ACHN (cell line): ENCODE data around the gene SOX13.
"Not testable (repeated sequence)": the region's sequence is repeated elsewhere in the genome, so short reads cannot be mapped to it uniquely, and the experiment has no call there.

Source experiments
- DNase-seq: peaks from one replicate; pipeline ENCODE4 v3.0.0-alpha.2; 2015
- in situ Hi-C: cut with HindIII; loops from 2 replicates; pipeline ENCODE4 v1.10.0; 2017; ENCODE audit warnings: low sequenced_read_pairs, low pct_ligation_motif_present, low pct_unique_long_range_greater_than_20kb

SOX13 gene

DNA sequence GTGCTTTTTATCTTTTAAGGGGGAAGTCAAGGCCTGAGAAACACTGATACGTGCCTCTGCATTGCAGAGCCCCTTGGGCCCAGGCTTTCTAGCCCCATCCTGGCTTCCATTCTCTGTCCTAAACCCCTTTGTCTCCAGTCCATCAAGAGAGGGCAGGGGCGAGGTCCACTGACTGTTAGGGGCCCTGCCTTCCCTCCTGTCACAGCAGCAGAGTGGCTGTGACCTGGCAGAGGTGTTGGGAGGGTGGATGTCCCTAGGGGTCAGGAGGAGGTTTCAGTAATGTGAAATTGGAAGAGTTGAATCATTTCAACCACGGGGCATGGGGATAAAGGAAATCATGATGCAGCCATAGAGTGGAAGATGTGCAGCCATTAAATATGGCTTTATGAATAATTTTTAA is 24.0 kb downstream of the SOX13 start:
- no peak for DNase-seq

GRCh38 chr1:204098683-204099082 is 25.8 kb downstream of the SOX13 start:
- DNase-seq = no peak
- in situ Hi-C loops = no loop called here

More for the DNA sequence above, 24.0 kb downstream of the SOX13 start:
- in situ Hi-C loops = no loop called here

DNA sequence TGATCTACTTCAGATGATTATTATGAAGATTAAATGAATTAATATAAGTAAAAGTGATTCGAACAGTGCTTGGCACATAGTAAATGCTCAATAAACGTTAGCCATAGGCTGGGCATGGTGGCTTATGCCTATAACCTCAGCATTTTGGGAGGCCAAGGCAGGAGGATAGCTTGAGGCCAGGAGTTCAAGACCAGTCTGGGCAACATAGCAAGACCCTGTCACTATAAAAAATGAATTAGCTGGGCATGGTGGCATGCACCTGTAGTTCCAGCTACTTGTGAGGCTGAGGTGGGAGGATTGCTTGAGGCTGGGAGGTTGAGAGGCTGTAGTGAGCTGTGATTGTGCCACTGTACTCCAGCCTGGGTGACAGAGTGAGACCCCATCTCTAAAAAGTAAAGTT is 26.8 kb downstream of the SOX13 start:
- in situ Hi-C loops, DNase-seq: not testable (repeated sequence)

DNA sequence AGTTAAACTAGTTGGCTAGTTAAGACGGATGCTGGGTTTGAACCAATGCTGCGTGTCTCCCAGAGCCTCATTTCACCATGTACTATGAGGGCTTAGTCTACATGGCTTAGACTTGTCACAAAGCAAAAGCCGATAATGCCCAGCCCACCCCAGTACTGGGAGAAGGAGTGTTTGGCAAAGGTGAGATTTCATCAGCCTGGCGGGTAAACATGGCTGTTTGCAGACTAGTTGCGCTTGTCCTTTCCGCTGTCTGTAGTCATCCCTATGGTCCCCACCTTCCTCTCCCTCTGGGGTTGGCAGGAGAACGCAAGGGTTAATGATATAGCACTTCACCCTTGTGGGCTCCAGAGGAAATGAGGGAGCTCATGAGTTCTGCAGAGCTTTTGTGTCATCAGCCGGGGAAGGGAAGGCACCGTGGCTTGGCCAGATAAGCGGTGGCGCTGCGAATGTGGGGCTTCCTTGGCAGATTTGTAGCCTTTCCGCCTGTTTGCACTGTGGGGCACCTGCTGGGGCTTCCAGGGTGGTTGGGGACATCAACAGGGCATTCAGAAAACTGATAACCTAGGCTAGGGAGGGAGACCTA is 29.2 kb downstream of the SOX13 start:
- no peak for DNase-seq
- in situ Hi-C loops = no loop called here

GRCh38 chr1:204102739-204103430 is 30.0 kb downstream of the SOX13 start:
- in situ Hi-C loops = no loop called here
- DNase-seq = no peak

GRCh38 chr1:204103431-204103741 is 30.5 kb downstream of the SOX13 start:
- DNase-seq = no peak
- in situ Hi-C loops = no loop called here

GRCh38 chr1:204104331-204105130 is 31.6 kb downstream of the SOX13 start:
- in situ Hi-C loops = no loop called here
- DNase-seq = no peak

DNA sequence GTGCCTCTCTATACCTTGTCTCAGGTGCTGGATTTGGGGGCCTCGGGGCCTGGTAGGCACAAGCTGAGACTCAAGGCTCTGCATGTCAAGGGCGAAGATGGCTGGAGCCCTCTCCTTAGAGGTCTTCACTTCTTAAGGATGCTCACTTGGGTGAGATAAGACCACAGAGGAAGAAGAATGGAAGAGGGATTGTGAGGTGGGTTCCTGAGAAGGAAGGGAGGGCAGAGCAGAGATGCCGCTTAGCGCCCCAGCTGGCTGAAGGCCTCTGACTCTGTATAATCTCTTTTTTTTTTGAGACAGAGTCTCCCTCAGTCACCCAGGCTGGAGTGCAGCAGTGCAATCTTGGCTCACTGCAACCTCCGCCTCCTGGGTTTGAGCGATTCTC is 32.2 kb downstream of the SOX13 start:
- DNase-seq = no peak
- in situ Hi-C loops = no loop called here

DNA sequence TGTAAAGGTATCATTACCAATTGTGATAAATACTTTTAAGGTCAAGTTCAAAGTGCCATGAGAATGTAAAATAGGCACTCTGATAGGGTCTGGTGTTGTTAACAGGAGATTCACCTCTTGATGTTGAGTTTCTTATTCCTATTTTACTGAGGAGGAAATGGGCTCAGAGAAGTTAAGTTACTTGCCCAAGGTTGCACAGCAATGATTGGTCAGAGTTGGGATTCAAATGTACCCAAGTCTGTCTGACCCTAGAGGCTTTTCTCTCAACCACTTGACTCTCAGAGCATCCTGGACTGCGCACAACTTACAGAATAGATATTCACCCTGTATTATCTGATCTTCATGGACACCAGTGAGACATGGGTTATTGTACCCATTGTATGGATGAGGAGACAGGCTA is 33.9 kb downstream of the SOX13 start:
- no peak for DNase-seq
- in situ Hi-C loops = no loop called here

- DNase-seq = no peak
- in situ Hi-C loops = no loop called here
Measured at GRCh38 chr1:204107892-204108291, 35.0 kb downstream of the SOX13 start.

DNA sequence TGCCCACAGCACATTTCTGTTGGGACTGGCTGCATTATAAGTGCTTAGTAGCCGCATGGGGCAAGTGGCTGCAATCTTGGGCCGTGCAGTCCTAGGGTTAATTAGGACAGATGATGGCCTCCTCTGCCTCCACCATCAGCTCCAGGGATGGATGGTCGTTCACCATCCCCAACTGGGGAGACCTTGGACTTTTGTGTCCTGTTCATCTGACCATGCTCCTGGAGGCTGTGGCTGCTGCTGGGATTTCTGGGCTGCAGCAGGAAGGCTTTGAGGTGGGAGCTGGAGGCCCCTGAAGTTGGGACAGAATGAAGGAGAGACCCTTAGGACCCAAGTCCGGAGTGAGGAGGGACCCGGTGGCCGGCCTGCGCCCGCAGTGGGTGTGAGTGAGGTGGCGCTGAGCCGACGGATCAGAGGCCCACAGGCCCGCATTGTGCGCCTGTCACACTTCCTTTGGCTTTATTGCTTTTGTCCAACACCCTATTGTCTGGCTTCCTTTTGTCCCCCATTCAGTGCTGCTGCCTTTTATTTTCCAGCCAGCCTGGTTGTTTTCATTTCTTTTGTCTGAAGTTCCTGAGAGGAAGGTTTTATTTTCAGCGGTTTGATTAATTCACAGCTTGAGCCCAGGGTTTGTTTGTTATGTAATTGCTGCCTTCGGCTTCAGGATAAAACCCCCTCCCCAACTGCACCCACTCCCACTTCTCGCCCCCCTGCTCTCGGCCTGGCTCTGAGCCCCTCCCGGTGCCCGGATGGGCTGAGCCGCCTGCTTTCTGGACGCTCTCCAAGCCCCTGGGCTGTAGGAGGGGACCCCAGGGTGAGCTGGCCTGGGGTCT is 35.6 kb downstream of the SOX13 start:
- in situ Hi-C loops = no loop called here
- DNase-seq = no peak

- in situ Hi-C loops = no loop called here
- DNase-seq = no peak
Measured at GRCh38 chr1:204110894-204111633, 38.1 kb downstream of the SOX13 start.

DNA sequence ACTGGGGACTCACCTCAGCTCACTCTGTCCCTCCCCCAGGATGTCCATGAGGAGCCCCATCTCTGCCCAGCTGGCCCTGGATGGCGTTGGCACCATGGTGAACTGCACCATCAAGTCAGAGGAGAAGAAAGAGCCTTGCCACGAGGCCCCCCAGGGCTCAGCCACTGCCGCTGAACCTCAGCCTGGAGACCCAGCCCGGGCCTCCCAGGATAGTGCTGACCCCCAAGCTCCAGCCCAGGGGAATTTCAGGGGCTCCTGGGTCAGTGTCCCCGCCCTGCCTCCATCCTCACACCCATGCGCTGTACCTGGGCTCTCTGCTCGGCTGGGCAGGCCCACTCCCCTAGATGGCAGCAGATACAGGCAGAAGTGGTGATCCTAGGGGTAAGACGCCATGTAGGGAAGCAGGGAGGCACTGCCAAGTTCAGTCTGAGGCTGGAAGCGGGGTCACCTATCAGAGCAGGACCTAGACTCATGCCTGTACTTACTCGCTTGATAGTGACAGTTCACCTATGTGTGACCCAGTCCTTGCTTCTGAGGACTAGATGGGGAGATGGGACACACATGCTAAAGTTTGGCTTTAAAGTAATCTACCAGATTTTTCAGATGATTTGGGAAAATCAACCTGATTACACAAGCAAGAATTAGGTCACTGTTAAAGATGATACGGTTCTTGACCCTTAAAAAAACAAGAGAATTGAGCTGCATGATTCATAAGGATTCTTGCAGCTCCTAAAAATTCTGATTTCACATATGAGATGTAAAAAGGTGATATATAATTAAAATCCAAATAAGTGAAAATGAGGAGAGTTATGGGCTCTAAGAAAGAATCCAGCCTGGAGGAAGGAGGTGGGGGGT is 40.2 kb downstream of the SOX13 start:
- no peak for DNase-seq

DNA sequence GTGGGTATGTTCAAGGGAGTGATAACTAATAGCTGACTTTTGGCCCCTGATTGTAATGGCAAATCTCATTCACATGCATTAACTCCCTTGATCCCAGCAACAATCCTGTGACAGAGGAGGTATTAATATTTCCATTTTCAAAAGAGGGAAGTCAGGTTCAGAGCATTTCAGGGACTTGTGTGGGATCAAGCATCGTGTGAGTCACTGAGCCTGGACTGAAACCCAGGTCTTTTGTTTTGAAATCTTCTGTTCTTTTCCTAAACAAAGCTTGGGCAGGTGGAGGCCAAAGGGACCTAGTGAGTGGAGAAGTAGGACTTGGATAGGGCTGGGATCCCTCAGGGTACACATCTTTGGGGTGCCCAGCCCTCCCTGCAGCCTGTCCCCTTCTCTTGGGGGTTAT is 41.0 kb downstream of the SOX13 start:
- in situ Hi-C loops = no loop called here

More for the DNA sequence above, 40.2 kb downstream of the SOX13 start:
- in situ Hi-C loops = no loop called here

GRCh38 chr1:204114606-204115005 is 41.7 kb downstream of the SOX13 start:
- in situ Hi-C loops = no loop called here
- DNase-seq = no peak

More for the DNA sequence above, 41.0 kb downstream of the SOX13 start:
- DNase-seq = no peak

DNA sequence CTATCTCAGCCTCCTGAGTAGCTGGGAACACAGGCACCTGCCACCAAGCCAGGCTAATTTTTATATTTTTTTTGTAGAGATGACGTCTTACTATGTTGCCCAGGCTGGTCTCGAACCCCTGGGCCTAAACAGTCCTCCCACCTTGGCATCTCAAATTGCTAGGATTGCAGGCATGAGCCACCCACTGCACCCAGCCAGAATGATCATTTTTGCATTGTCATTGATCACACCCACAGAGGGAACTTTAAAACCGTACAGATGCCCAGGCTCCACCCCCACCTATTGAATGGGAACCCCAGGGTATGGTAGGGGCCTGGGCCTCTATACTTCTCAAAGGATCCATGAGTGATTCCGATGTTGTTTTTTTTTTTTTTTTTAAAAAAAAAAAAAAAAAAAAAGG is 42.2 kb downstream of the SOX13 start:
- in situ Hi-C loops = no loop called here
- DNase-seq = no peak

DNA sequence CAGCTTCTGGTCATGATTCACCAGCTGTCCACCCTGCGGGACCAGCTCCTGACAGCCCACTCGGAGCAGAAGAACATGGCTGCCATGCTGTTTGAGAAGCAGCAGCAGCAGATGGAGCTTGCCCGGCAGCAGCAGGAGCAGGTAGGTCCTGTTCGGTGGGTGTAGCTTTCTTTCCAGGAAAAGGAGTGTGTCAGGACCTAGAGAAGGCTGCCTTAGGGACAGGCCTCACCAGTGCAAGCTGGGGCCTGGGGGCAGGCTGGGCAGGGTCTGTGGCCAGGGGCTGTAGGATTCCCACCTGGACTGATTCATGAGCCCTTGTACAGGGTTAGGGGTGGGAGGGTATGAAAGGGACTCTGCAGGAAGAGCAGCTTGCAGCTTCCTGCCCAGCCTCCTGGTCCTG is 43.6 kb downstream of the SOX13 start:
- no peak for DNase-seq
- in situ Hi-C loops = no loop called here
